GM21619 (cell line): ENCODE measurements around the gene MACROD1.
"Not testable (repeated sequence)": the region's sequence is repeated elsewhere in the genome, so short reads cannot be mapped to it uniquely, and the experiment has no call there.

ENCODE experiments used
- ATAC-seq: cut with Tn5 transposase; IDR thresholded peaks from one replicate; pipeline ENCODE4 v1.9.1; 2021; ENCODE audit not compliant: unreplicated experiment

The MACROD1 gene

GRCh38 chr11:64185693-64186491 is 20.0 kb upstream of the MACROD1 start, which contains the start of gene STIP1:
Gene STIP1, plus strand, starts transcription at chr11:64186171. Its CDS starts 91 bp downstream, at chr11:64186262.
- peak; percentile 77 for ATAC-seq

- ATAC-seq: peak; percentile 16
Observed at GRCh38 chr11:64185175-64185692, 19.3 kb upstream of the MACROD1 start.

- ATAC-seq: no peak
Observed at GRCh38 chr11:64183890-64184289, 18.0 kb upstream of the MACROD1 start.

- ATAC-seq: no peak
Observed at GRCh38 chr11:64181506-64182411, 15.8 kb upstream of the MACROD1 start.

GRCh38 chr11:64180891-64181290 is 15.0 kb upstream of the MACROD1 start:
- ATAC-seq: no peak

- no peak for ATAC-seq
Observed at GRCh38 chr11:64178951-64179639, 13.2 kb upstream of the MACROD1 start.

- ATAC-seq: no peak
Observed at GRCh38 chr11:64178203-64178602, 12.3 kb upstream of the MACROD1 start.

- ATAC-seq: no peak
Observed at GRCh38 chr11:64176751-64177150, 10.8 kb upstream of the MACROD1 start.

- no peak for ATAC-seq
Observed at GRCh38 chr11:64173616-64174355, 7.9 kb upstream of the MACROD1 start.

- ATAC-seq: no peak
Observed at GRCh38 chr11:64170419-64170818, 4.5 kb upstream of the MACROD1 start.

- peak; percentile 13 for ATAC-seq
Observed at GRCh38 chr11:64165481-64165841, 452 bp downstream of the MACROD1 start.

GRCh38 chr11:64164392-64165312 is 1.3 kb downstream of the MACROD1 start:
- no peak for ATAC-seq

GRCh38 chr11:64163951-64164350 is 2.0 kb downstream of the MACROD1 start:
- ATAC-seq: no peak

GRCh38 chr11:64162769-64163168 is 3.1 kb downstream of the MACROD1 start:
- ATAC-seq: not testable (repeated sequence)

GRCh38 chr11:64161037-64161436 is 4.9 kb downstream of the MACROD1 start:
- ATAC-seq: no peak

- no peak for ATAC-seq
Observed at GRCh38 chr11:64157631-64158394, 8.1 kb downstream of the MACROD1 start.

- no peak for ATAC-seq
Observed at GRCh38 chr11:64156235-64157011, 9.5 kb downstream of the MACROD1 start.

- ATAC-seq: no peak
Observed at GRCh38 chr11:64153812-64154211, 12.1 kb downstream of the MACROD1 start.
